HG03103 (cell line): ENCODE results near the gene SYDE1.

Experiments used
- ATAC-seq: cut with Tn5 transposase; IDR thresholded peaks from one replicate; pipeline ENCODE4 v1.9.1; 2021; ENCODE audit warnings: low read depth; ENCODE audit not compliant: unreplicated experiment

SYDE1 gene

GRCh38 chr19:15108145-15108844 is 1.1 kb downstream of the SYDE1 start:
- ATAC-seq, result no peak

- ATAC-seq, result no peak
Measured at GRCh38 chr19:15108845-15109767, 1.9 kb downstream of the SYDE1 start.

- no peak for ATAC-seq
Measured at GRCh38 chr19:15109768-15110417, 2.7 kb downstream of the SYDE1 start.

- ATAC-seq, result no peak
Measured at GRCh38 chr19:15110418-15110815, 3.2 kb downstream of the SYDE1 start.

GRCh38 chr19:15111758-15112157 is 4.6 kb downstream of the SYDE1 start:
- no peak for ATAC-seq

GRCh38 chr19:15112385-15112784 is 5.2 kb downstream of the SYDE1 start:
- no peak for ATAC-seq

- no peak for ATAC-seq
Measured at GRCh38 chr19:15113245-15114152, 6.3 kb downstream of the SYDE1 start.

GRCh38 chr19:15114153-15114540 is 6.9 kb downstream of the SYDE1 start:
- no peak for ATAC-seq

- no peak for ATAC-seq
Measured at GRCh38 chr19:15115080-15115479, 7.9 kb downstream of the SYDE1 start.

GRCh38 chr19:15115762-15116615 is 8.8 kb downstream of the SYDE1 start:
- ATAC-seq, result no peak

GRCh38 chr19:15116856-15117255 is 9.7 kb downstream of the SYDE1 start:
- ATAC-seq, result no peak

- ATAC-seq, result no peak
Measured at GRCh38 chr19:15118248-15118647, 11.0 kb downstream of the SYDE1 start.

- no peak for ATAC-seq
Measured at GRCh38 chr19:15118789-15119494, 11.7 kb downstream of the SYDE1 start.

- ATAC-seq, result no peak
Measured at GRCh38 chr19:15120135-15121026, 13.2 kb downstream of the SYDE1 start.

GRCh38 chr19:15122331-15123030 is 15.3 kb downstream of the SYDE1 start:
- ATAC-seq, result no peak

GRCh38 chr19:15123031-15123890 is 16.1 kb downstream of the SYDE1 start:
- no peak for ATAC-seq
